ENCODE results near the gene TULP3.

Gene TULP3

GRCh38 chr12:2924019-2924418 lies 33.3 kb downstream of the TULP3 start:
- Histone ChIP-seq H3K27me3 (ENCODE audit: insufficient read depth, poor library complexity, severe bottlenecking) (no peaks in the 10 kb centered on the region), H3K4me3 (replicated peaks; ENCODE audit: insufficient read depth, low read length) (no peak overlapping the region), H3K27ac (replicated peaks) (no peak overlapping the region)
- DNase-seq (ENCODE audit: low read depth in 1 of 2, low spot score in 1 of 2): no peak
- no peak for TF ChIP-seq SPI1 (IDR thresholded peaks at IDR 0.05; ENCODE audit: borderline replicate concordance, low read depth)
- TF ChIP-seq POLR2AphosphoS5 (IDR thresholded peaks at IDR 0.05; ENCODE audit: low read depth): no peak
- no peak for TF ChIP-seq REST (IDR thresholded peaks at IDR 0.05; ENCODE audit: insufficient replicate concordance, low read depth)
- TF ChIP-seq, protein P1, sequence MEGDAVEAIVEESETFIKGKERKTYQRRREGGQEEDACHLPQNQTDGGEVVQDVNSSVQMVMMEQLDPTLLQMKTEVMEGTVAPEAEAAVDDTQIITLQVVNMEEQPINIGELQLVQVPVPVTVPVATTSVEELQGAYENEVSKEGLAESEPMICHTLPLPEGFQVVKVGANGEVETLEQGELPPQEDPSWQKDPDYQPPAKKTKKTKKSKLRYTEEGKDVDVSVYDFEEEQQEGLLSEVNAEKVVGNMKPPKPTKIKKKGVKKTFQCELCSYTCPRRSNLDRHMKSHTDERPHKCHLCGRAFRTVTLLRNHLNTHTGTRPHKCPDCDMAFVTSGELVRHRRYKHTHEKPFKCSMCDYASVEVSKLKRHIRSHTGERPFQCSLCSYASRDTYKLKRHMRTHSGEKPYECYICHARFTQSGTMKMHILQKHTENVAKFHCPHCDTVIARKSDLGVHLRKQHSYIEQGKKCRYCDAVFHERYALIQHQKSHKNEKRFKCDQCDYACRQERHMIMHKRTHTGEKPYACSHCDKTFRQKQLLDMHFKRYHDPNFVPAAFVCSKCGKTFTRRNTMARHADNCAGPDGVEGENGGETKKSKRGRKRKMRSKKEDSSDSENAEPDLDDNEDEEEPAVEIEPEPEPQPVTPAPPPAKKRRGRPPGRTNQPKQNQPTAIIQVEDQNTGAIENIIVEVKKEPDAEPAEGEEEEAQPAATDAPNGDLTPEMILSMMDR (IDR thresholded peaks at IDR 0.05; ENCODE audit: insufficient read depth, low read length): no peak
- TF ChIP-seq GABPA (IDR thresholded peaks at IDR 0.05; ENCODE audit: low read depth): no peak

GRCh38 chr12:2925322-2925995 lies 34.8 kb downstream of the TULP3 start:
- DNase-seq (ENCODE audit: low read depth in 1 of 2, low spot score in 1 of 2): no peak
- H3K4me3 ChIP-seq (replicated peaks; ENCODE audit: insufficient read depth, low read length): no peak overlapping the region
- TF ChIP-seq, protein P1 (IDR thresholded peaks at IDR 0.05; ENCODE audit: insufficient read depth, low read length): no peak
- TF ChIP-seq GABPA (IDR thresholded peaks at IDR 0.05; ENCODE audit: low read depth) (no peak), REST (IDR thresholded peaks at IDR 0.05; ENCODE audit: insufficient replicate concordance, low read depth) (no peak), POLR2AphosphoS5 (IDR thresholded peaks at IDR 0.05; ENCODE audit: low read depth) (no peak), SPI1 (IDR thresholded peaks at IDR 0.05; ENCODE audit: borderline replicate concordance, low read depth) (no peak)
- H3K27ac ChIP-seq (replicated peaks): no peak overlapping the region
- no peaks in the 10 kb centered on the region for H3K27me3 ChIP-seq (ENCODE audit: insufficient read depth, poor library complexity, severe bottlenecking)

- Histone ChIP-seq H3K4me3 (replicated peaks; ENCODE audit: insufficient read depth, low read length) (no peak overlapping the region), H3K27ac (replicated peaks) (no peak overlapping the region), H3K27me3 (ENCODE audit: insufficient read depth, poor library complexity, severe bottlenecking) (no peaks in the 10 kb centered on the region)
- TF ChIP-seq POLR2AphosphoS5 (IDR thresholded peaks at IDR 0.05; ENCODE audit: low read depth) (no peak), REST (IDR thresholded peaks at IDR 0.05; ENCODE audit: insufficient replicate concordance, low read depth) (no peak), GABPA (IDR thresholded peaks at IDR 0.05; ENCODE audit: low read depth) (no peak), SPI1 (IDR thresholded peaks at IDR 0.05; ENCODE audit: borderline replicate concordance, low read depth) (no peak)
- TF ChIP-seq, protein P1 (IDR thresholded peaks at IDR 0.05; ENCODE audit: insufficient read depth, low read length): no peak
- no peak for DNase-seq (ENCODE audit: low read depth in 1 of 2, low spot score in 1 of 2)
Observed at GRCh38 chr12:2930865-2931264, 40.2 kb downstream of the TULP3 start.
